SK-N-SH (cell line): Measurements from ENCODE around the gene SYNGR1. TPM values are rescaled to one million over a fixed set of nuclear protein-coding genes. Genes with fewer than 3 reads are reported as not detected.

Experiments used
- CTCF ChIA-PET: fragments of 300-600, 350-600 bp; formaldehyde crosslinking; extraction: SDS; loops from one replicate; lab custom pipeline; 2021; lab: Yijun Ruan, JAX
- POLR2A ChIA-PET: fragments of 350-600 bp; sonication (Branson Sonifier 250); formaldehyde crosslinking; extraction: SDS; loops from one replicate; lab custom pipeline; 2020; ENCODE audit warnings: antibody characterized with exemption, inconsistent platforms; lab: Yijun Ruan, JAX
- DNase-seq: peaks from one replicate; pipeline ENCODE4 v3.0.0; 2012
- H2AFZ ChIP-seq: fragments of 200-600 bp; sonication (generic); 2 replicates; pipeline ENCODE4 v1.8.1; 2016; ENCODE audit warnings: antibody characterized with exemption, mild to moderate bottlenecking, low read depth
- H3F3A ChIP-seq: fragments of 200-600 bp; sonication (generic); replicated peaks from 2 replicates; pipeline ENCODE3; 2016; ENCODE audit warnings: antibody characterized with exemption, mild to moderate bottlenecking; ENCODE audit not compliant: insufficient read depth
- H3K27ac ChIP-seq, 2 experiments: fragments of 200-500 bp in 1 of 2; fragments of 200-600 bp in 1 of 2; sonication (Bioruptor generic) in 1 of 2; sonication (generic), shearing (Covaris generic) in 1 of 2; 2 replicates each; pipeline versions ENCODE4 v1.5.1 to v1.6.1; 2014 to 2016; ENCODE audit warnings: low read depth in 2 of 2, inconsistent platforms in 1 of 2, low read length in 1 of 2, mild to moderate bottlenecking in 1 of 2, mixed read lengths in 1 of 2
- H3K27me3 ChIP-seq: fragments of 200-600 bp; sonication (generic), shearing (Covaris generic); 2 replicates; pipeline ENCODE4 v1.6.1; 2016; ENCODE audit warnings: mixed run types; ENCODE audit not compliant: insufficient read depth
- H3K36me3 ChIP-seq, 2 experiments: fragments of 200-500 bp in 1 of 2; fragments of 200-600 bp in 1 of 2; sonication (Bioruptor generic) in 1 of 2; sonication (generic) in 1 of 2; replicated peaks in 1 of 2; 2 replicates each; pipeline versions ENCODE3 to v1.5.1; 2014 to 2016; ENCODE audit warnings: low read length in 1 of 2, mild to moderate bottlenecking in 1 of 2; ENCODE audit not compliant: insufficient read depth in 2 of 2, control insufficient read depth in 1 of 2
- H3K4me1 ChIP-seq, 2 experiments: fragments of 200-500 bp in 1 of 2; fragments of 200-600 bp in 1 of 2; sonication (Bioruptor generic) in 1 of 2; sonication (generic), shearing (Covaris generic) in 1 of 2; 2 replicates each; pipeline versions ENCODE4 v1.5.1 to v1.6.1; 2014 to 2016; ENCODE audit warnings: low read depth in 1 of 2, low read length in 1 of 2, mixed run types in 1 of 2; ENCODE audit not compliant: insufficient read depth in 2 of 2, control insufficient read depth in 1 of 2
- H3K4me2 ChIP-seq: fragments of 200-600 bp; sonication (generic), shearing (Covaris generic); 2 replicates; pipeline ENCODE4 v1.6.1; 2017; ENCODE audit warnings: mixed run types
- H3K4me3 ChIP-seq, 2 experiments: fragments of 200-500 bp in 1 of 2; fragments of 200-600 bp in 1 of 2; sonication (Bioruptor generic) in 1 of 2; sonication (generic), shearing (Covaris generic) in 1 of 2; 2 replicates each; pipeline versions ENCODE4 v1.5.1 to v1.8.1; 2014 to 2016; ENCODE audit warnings: low read depth in 2 of 2, inconsistent platforms in 1 of 2, low read length in 1 of 2, mild to moderate bottlenecking in 1 of 2, mixed read lengths in 1 of 2, moderate library complexity in 1 of 2
- H3K79me2 ChIP-seq: fragments of 200-600 bp; sonication (generic); 2 replicates; pipeline ENCODE4 v1.8.1; 2017; ENCODE audit warnings: mild to moderate bottlenecking; ENCODE audit not compliant: insufficient read depth
- H3K9ac ChIP-seq: fragments of 200-600 bp; sonication (generic); 2 replicates; pipeline ENCODE4 v1.6.1; 2017; ENCODE audit warnings: mixed run types
- H3K9me2 ChIP-seq: fragments of 200-600 bp; sonication (generic); 2 replicates; pipeline ENCODE4 v1.6.1; 2017; ENCODE audit warnings: mixed run types
- H3K9me3 ChIP-seq: fragments of 200-600 bp; sonication (generic); 2 replicates; pipeline ENCODE4 v1.6.1; 2017; ENCODE audit warnings: mixed run types, mild to moderate bottlenecking, moderate library complexity
- H4K20me1 ChIP-seq: fragments of 200-600 bp; sonication (generic); 2 replicates; pipeline ENCODE4 v1.6.1; 2017; ENCODE audit warnings: mild to moderate bottlenecking, mixed run types; ENCODE audit not compliant: insufficient read depth
- ELF1 ChIP-seq: IDR thresholded peaks from 2 replicates; pipeline ENCODE4 v1.4.0; 2012
- EP300 ChIP-seq, 2 experiments: IDR thresholded peaks; 2 replicates each; pipeline versions ENCODE4 v1.4.0 to v1.6.1; 2012; ENCODE audit warnings: borderline replicate concordance in 1 of 2, low read depth in 1 of 2, low read length in 1 of 2
- FOSL2 ChIP-seq: IDR thresholded peaks from 2 replicates; pipeline ENCODE4 v1.4.0; 2012; ENCODE audit warnings: low read depth, mild to moderate bottlenecking, moderate library complexity, borderline replicate concordance
- FOXJ3 ChIP-seq: sonication (generic); formaldehyde crosslinking; IDR thresholded peaks from 2 replicates; pipeline ENCODE4 v1.5.1; 2020; ENCODE audit warnings: mild to moderate bottlenecking, missing genetic modification reagents
- IRF3 ChIP-seq: fragments of 150-350 bp; IDR thresholded peaks from 2 replicates; pipeline ENCODE4 v1.6.1; 2016; ENCODE audit warnings: mild to moderate bottlenecking, low read depth, low read length
- MEF2A ChIP-seq: IDR thresholded peaks from 2 replicates; pipeline ENCODE4 v1.4.0; 2012; ENCODE audit warnings: low read depth, borderline replicate concordance
- MXI1 ChIP-seq: IDR thresholded peaks from 2 replicates; pipeline ENCODE4 v1.6.1; 2012; ENCODE audit warnings: mild to moderate bottlenecking, low read depth, low read length, improper control_type of control experiment
- NFIC ChIP-seq: IDR thresholded peaks from 2 replicates; pipeline ENCODE4 v1.4.0; 2012; ENCODE audit warnings: borderline replicate concordance
- POLR2AphosphoS5 ChIP-seq: IDR thresholded peaks from 2 replicates; pipeline ENCODE4 v1.6.1; 2012; ENCODE audit warnings: low read depth, low read length
- RAD21 ChIP-seq: IDR thresholded peaks from 2 replicates; pipeline ENCODE4 v1.6.1; 2012; ENCODE audit warnings: mild to moderate bottlenecking, low read length
- RFX5 ChIP-seq: IDR thresholded peaks from 2 replicates; pipeline ENCODE4 v1.6.1; 2012; ENCODE audit warnings: mild to moderate bottlenecking, improper control_type of control experiment, low read length
- SIN3A ChIP-seq: IDR thresholded peaks from 2 replicates; pipeline ENCODE4 v1.6.1; 2012; ENCODE audit warnings: low read depth, mild to moderate bottlenecking, low read length, moderate library complexity, borderline replicate concordance
- TAF1 ChIP-seq: IDR thresholded peaks from 2 replicates; pipeline ENCODE4 v1.6.1; 2012; ENCODE audit warnings: low read depth, mild to moderate bottlenecking, low read length, moderate library complexity, borderline replicate concordance
- TCF12 ChIP-seq: IDR thresholded peaks from 2 replicates; pipeline ENCODE4 v1.4.0; 2012
- WGBS: methylation state at CpG from one replicate; pipeline ENCODE4 v1.1.6; 2017; ENCODE audit warnings: low lambda C conversion rate; 5-methylcytosine and 5-hydroxymethylcytosine counted together
- polyA plus RNA-seq, 3 experiments: library from polyadenylated mRNA; depleted of rRNA; stranded (reverse); fragments of >200 nt; gene quantifications; 2 replicates each; pipeline ENCODE4 v1.2.3, GENCODE V29; 2012
- TF ChIP-seq, protein P1 (sequence below): IDR thresholded peaks from 2 replicates; pipeline ENCODE4 v1.4.0; 2012; ENCODE audit warnings: low read depth, borderline replicate concordance

Gene SYNGR1
- polyA plus RNA-seq, 1 of the 3 experiments (the other 2 are of a cell fraction): 18.7 TPM

- no peak for DNase-seq
- Histone ChIP-seq H3K9me3 (no peaks in the 10 kb centered on the region), H3K36me3 (no peaks in the 10 kb centered on the region), H2AFZ (no peak overlapping the region), H4K20me1 (no peaks in the 10 kb centered on the region), H3K9ac (no peak overlapping the region), H3K27ac (no peak overlapping the region), H3K4me1 (peaks cover 0 to under 1% of the 10 kb centered on the region in 2 experiments; a peak in 1 of 4 replicates), H3K4me2 (no peak overlapping the region), H3K27me3 (no peaks in the 10 kb centered on the region), H3F3A (no peaks in the 10 kb centered on the region), H3K79me2 (no peaks in the 10 kb centered on the region), H3K4me3 (no peak overlapping the region), H3K9me2 (no peaks in the 10 kb centered on the region)
- WGBS: 67% methylated on average over 1 of the region's 3 CpGs
- ChIA-PET POLR2A (no interaction called here), CTCF (interaction anchor here (0.9 kb wide), 1 partner anchor 26 kb away, joined by 3 read pairs; no protein-coding TSS in a partner anchor)
- TF ChIP-seq IRF3 (no peak), MXI1 (no peak), TAF1 (no peak), POLR2AphosphoS5 (no peak), FOSL2 (no peak), MEF2A (no peak), FOXJ3 (no peak), NFIC (no peak)
Observed at GRCh38 chr22:39369586-39369985, 19.8 kb downstream of the SYNGR1 start.

DNA sequence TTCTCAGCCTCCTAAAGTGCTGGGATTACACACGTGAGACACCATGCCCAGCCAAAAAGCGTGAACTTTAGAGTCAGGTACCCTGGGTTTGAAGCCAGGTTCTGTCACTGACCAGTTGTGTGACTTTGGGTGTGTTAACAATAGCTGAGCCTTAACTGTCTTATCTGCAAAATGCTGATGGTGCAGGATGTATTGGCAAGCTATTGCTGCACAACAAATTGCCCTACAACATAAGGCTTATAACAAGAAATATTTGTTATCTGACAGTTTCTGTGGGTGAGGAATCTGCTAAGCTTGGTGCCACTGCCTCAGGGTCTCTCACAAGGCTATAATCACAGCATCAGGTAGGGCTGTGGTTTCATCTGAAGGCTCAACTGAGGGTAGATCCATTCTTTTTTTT, 21.9 kb downstream of the SYNGR1 start:
- no peaks in the 10 kb centered on the region for H3K4me1 ChIP-seq
- no peak overlapping the region for H3K27ac ChIP-seq
- no peak for TF ChIP-seq TCF12
- no peak for TF ChIP-seq EP300 (IDR thresholded peaks at IDR 0.05; ENCODE audit: borderline replicate concordance in 1 of 2, low read depth in 1 of 2, low read length in 1 of 2)
- no peak for TF ChIP-seq ELF1
- no peak for TF ChIP-seq RAD21
- no peak for TF ChIP-seq RFX5
- TF ChIP-seq, protein P1, sequence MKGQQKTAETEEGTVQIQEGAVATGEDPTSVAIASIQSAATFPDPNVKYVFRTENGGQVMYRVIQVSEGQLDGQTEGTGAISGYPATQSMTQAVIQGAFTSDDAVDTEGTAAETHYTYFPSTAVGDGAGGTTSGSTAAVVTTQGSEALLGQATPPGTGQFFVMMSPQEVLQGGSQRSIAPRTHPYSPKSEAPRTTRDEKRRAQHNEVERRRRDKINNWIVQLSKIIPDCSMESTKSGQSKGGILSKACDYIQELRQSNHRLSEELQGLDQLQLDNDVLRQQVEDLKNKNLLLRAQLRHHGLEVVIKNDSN: no peak
- TF ChIP-seq SIN3A: no peak
- no peaks in the 10 kb centered on the region for H3K79me2 ChIP-seq
- H3K4me3 ChIP-seq: no peak overlapping the region
- no peaks in the 10 kb centered on the region for H4K20me1 ChIP-seq
- H3K9me2 ChIP-seq: no peaks in the 10 kb centered on the region
- no peaks in the 10 kb centered on the region for H3K36me3 ChIP-seq
- ChIA-PET POLR2A (no interaction called here), CTCF (interaction anchor here (0.6 kb wide), 1 partner anchor 28 kb away, joined by 3 read pairs; no protein-coding TSS in a partner anchor)
- H3K27me3 ChIP-seq: no peaks in the 10 kb centered on the region
- 100% methylated on average over 2 of the region's 2 CpGs for WGBS
- H2AFZ ChIP-seq: no peak overlapping the region
- H3K9me3 ChIP-seq: no peaks in the 10 kb centered on the region
- H3K9ac ChIP-seq: no peak overlapping the region
- no peak for DNase-seq
- no peaks in the 10 kb centered on the region for H3F3A ChIP-seq
- H3K4me2 ChIP-seq: no peak overlapping the region
